WTC11 (cell line): ENCODE measurements around the gene COQ7.

ENCODE experiments used
- CREB1 ChIP-seq: sonication (generic); formaldehyde crosslinking; IDR thresholded peaks from 2 replicates; pipeline ENCODE4 v1.8.0; 2023; ENCODE audit warnings: mild to moderate bottlenecking, missing genetic modification reagents
- ELF4 ChIP-seq: sonication (generic); formaldehyde crosslinking; IDR thresholded peaks from 2 replicates; pipeline ENCODE4 v1.8.1; 2022; ENCODE audit warnings: low read depth, mild to moderate bottlenecking, moderate library complexity, missing genetic modification reagents
- GABPB1 ChIP-seq: sonication (generic); formaldehyde crosslinking; IDR thresholded peaks from 2 replicates; pipeline ENCODE4 v1.8.1; 2023; ENCODE audit warnings: mild to moderate bottlenecking, missing genetic modification reagents
- JAZF1 ChIP-seq: fragments of 250-450 bp; sonication (Bioruptor Pico); IDR thresholded peaks from 2 replicates; pipeline ENCODE4 v1.9.0; 2021; ENCODE audit warnings: moderate library complexity, mild to moderate bottlenecking, inconsistent platforms
- TP53 ChIP-seq: sonication (generic); formaldehyde crosslinking; IDR thresholded peaks from 2 replicates; pipeline ENCODE4 v1.8.1; 2023; ENCODE audit warnings: mild to moderate bottlenecking, missing genetic modification reagents
- ZNF121 ChIP-seq: sonication (generic); formaldehyde crosslinking; IDR thresholded peaks from 2 replicates; pipeline ENCODE4 v1.8.0; 2023; ENCODE audit warnings: missing genetic modification reagents
- TF ChIP-seq, protein P1 (sequence below): fragments of 200-600 bp; IDR thresholded peaks from 2 replicates; pipeline ENCODE4 v1.8.0; 2022; ENCODE audit warnings: antibody characterized with exemption
- TF ChIP-seq, protein P2 (sequence below): sonication (generic); formaldehyde crosslinking; IDR thresholded peaks from 2 replicates; pipeline ENCODE4 v1.8.1; 2023; ENCODE audit warnings: mild to moderate bottlenecking, missing genetic modification reagents, borderline replicate concordance

DNA sequence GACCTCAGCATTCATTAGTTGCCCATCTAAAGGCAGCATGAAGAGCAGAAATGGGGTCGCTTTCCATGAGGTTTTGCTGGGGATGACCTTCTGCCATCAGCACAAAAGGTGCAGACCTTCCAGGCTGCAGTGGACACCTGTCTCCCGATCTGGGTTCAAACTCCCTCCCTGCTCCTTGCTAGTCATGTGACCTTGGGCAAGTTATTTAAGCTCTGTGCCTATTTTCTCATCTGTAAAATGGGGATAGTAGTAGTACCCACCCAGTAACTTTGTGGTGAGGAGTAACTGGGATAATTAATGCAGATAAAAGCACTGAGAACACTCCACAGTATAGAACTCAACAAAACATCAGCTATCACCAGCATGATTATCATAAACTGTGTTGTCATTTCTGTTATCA is 21.4 kb upstream of the COQ7 start:
- no peak for TF ChIP-seq ZNF121 (CRISPR knock-in tag)
- TF ChIP-seq, protein P1, sequence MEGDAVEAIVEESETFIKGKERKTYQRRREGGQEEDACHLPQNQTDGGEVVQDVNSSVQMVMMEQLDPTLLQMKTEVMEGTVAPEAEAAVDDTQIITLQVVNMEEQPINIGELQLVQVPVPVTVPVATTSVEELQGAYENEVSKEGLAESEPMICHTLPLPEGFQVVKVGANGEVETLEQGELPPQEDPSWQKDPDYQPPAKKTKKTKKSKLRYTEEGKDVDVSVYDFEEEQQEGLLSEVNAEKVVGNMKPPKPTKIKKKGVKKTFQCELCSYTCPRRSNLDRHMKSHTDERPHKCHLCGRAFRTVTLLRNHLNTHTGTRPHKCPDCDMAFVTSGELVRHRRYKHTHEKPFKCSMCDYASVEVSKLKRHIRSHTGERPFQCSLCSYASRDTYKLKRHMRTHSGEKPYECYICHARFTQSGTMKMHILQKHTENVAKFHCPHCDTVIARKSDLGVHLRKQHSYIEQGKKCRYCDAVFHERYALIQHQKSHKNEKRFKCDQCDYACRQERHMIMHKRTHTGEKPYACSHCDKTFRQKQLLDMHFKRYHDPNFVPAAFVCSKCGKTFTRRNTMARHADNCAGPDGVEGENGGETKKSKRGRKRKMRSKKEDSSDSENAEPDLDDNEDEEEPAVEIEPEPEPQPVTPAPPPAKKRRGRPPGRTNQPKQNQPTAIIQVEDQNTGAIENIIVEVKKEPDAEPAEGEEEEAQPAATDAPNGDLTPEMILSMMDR: no peak
- TF ChIP-seq CREB1: no peak
- no peak for TF ChIP-seq TP53 (CRISPR knock-in tag)
- no peak for TF ChIP-seq GABPB1 (CRISPR knock-in tag)
- TF ChIP-seq JAZF1 (CRISPR knock-in tag): no peak
- TF ChIP-seq, protein P2, sequence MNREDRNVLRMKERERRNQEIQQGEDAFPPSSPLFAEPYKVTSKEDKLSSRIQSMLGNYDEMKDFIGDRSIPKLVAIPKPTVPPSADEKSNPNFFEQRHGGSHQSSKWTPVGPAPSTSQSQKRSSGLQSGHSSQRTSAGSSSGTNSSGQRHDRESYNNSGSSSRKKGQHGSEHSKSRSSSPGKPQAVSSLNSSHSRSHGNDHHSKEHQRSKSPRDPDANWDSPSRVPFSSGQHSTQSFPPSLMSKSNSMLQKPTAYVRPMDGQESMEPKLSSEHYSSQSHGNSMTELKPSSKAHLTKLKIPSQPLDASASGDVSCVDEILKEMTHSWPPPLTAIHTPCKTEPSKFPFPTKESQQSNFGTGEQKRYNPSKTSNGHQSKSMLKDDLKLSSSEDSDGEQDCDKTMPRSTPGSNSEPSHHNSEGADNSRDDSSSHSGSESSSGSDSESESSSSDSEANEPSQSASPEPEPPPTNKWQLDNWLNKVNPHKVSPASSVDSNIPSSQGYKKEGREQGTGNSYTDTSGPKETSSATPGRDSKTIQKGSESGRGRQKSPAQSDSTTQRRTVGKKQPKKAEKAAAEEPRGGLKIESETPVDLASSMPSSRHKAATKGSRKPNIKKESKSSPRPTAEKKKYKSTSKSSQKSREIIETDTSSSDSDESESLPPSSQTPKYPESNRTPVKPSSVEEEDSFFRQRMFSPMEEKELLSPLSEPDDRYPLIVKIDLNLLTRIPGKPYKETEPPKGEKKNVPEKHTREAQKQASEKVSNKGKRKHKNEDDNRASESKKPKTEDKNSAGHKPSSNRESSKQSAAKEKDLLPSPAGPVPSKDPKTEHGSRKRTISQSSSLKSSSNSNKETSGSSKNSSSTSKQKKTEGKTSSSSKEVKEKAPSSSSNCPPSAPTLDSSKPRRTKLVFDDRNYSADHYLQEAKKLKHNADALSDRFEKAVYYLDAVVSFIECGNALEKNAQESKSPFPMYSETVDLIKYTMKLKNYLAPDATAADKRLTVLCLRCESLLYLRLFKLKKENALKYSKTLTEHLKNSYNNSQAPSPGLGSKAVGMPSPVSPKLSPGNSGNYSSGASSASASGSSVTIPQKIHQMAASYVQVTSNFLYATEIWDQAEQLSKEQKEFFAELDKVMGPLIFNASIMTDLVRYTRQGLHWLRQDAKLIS (CRISPR knock-in tag): no peak
- no peak for TF ChIP-seq ELF4 (CRISPR knock-in tag)
